ELR (cell line): ENCODE results near the gene SIM1.

Source experiments
- DNase-seq: peaks from one replicate; pipeline ENCODE4 v3.0.0-alpha.2; 2015; ENCODE audit warnings: low read depth

The SIM1 gene

DNA sequence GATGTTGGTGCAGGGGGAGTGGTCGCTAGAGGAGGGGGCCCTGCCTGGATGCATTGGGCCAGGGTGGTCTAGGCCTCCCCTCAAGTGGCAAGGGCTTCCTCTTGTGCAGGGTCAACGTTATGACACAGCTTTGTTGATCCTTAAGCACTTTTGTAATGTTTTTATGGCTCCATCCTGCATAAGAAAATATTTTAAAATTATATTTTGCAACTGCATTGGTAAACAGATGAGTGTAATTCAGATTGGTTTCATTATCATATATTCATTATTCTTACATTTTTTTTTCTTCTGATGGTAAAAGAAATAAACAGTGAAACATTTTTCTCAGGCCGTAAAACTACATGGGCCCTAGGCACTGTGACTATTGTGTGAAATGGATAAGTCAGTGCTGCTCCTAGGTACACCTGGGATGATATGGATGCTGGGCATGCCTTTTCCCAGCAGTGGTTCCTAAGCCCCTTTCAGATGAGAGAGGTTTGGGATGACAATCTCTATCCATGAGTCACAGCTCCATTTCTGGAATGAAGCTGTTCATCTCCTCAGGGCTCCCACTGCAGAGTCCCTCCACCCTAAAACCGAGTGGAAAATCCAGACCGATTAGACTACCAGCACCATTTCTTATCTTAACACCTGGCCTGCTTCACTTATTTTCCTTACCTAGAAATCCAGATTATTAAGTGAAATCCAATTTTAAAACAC lies 5.8 kb upstream of the SIM1 start:
- DNase-seq = peak; percentile 59

DNA sequence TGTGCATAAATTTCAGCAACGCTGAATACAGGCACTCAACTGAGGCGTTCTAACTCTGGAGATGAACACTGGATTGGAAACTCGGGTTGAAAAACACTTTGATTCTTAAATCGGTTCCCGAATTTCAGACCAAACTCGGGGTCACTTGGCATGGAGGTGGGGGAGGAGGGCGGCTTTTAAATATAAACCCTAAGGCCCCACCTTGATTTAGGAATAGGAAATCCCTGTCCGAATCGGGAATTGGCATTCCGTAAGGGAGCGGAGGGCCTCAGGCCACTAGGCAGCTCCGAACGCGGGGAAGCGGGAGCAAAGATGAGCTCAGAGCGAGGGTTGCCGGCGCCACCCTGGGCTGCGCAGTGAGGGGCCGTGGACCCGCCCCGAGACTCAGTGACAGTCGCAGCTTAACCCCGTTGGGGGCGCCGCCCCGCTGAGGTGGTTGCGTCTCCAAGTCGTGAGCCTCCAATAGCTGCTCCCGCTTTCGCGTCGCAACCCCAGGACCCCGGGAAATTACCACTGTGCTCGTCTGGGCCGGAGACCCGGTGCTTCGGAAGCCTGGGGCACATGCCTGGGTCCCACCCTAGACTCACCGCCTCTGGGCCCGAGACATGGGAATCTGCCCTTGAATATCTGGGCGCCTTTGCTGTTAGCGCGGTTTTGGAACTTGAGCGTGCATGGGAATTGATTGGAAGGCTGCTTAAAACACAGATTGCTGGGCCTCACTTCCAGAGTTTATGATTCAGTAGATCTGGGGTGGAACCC lies 4.6 kb upstream of the SIM1 start:
- DNase-seq = no peak

DNA sequence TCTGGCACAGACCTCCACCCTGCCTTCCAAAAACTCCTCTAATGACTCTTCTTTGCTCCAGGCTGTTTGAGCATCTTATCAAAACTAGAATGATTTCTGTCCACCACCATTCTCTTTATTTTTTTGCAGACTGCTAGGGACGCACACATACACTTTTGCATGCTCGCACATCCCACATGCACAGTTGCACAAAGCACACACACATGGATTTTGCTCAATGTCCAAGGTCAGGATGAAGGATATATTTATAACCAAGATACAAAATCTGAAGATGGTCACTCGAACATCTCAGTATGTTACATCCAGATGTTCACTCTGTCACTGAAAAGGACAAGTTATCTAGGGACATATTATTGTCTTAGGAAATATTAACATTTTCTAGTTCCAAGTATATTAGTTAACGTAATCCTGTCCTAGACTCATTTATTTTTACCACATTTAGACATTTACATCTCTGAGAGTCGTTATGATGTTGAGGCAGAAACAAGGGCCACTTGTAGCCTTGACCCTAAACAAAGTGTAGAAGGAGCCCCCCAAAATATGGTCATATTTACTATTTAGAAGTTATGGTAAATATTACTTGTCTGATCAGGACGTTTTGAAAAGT lies 3.4 kb upstream of the SIM1 start:
- no peak for DNase-seq

DNA sequence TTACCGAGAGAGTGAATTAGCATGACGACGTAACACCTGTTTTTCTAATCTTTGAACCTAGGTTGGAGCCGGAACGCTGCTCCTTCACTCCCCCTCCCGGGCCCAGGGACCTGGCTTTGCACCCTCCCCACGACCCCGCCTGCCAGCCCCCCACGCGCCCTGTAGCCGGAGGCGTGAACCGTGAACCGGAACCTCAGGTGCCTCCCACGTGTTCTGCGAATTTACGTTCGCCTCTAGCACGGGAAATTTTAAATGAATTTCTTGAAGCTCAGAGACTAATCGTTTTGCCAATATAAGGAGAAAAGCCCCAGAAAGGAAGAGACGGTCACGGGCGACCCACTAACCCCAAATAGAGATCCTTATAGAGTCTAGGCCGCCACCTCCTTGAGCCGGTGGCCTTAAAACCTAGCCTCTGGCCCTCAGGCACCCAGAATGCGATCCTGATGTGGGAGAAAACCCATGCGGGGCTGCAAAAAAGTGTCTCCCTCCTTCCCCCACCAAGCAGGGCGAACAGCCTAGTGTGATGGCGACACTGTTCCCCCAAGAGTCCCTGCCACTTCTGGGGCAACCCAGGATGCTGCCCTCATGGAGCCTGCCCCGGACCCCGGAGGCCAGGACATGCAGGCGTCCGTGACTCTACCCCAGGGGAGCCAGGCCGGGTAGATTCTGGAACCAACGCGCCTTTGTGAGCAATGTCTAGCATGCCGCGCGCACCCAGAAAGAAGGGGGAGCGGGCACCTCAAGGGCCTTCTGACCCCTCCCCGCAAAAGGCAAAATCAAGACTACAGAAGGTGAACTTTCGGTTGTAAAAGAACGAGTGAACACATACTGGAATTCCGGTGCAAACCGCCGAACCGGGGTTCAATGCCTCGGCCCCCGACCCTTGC lies 2.7 kb upstream of the SIM1 start:
- DNase-seq = no peak

DNA sequence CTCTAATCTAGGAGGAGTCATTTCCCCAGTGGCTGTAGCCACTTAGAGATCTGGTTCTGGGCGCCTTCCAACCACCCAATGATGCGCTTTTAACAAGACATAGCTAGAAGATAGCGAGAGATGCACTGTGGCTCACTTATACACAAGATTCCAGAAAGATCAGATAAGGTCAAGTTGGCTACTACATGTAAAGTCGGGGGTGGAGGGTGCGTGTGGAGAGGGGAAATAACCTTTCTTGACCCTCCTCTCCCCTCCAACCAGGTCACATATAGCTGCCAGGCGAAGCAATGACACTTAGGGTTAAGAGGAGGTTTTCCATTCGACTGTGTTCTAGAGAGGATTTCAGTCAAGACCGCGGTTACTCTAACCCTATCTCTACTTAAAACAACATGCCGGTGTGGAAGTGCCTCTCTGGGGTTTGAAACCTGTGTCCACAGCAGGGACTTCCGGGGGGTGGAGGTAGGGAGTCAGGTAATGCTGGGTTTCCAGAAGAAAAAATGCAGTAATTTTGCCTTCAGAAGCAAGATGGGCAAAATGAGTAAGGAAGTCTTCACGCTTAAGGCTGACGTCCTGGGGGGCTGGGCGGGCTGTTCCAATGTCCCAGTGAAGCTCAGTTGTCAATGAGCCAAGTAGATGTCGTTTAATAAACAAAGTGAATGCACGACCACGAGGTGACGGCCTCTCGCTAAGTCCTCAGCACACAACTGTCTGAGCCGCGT lies 1.8 kb upstream of the SIM1 start:
- DNase-seq = peak; percentile 60

DNA sequence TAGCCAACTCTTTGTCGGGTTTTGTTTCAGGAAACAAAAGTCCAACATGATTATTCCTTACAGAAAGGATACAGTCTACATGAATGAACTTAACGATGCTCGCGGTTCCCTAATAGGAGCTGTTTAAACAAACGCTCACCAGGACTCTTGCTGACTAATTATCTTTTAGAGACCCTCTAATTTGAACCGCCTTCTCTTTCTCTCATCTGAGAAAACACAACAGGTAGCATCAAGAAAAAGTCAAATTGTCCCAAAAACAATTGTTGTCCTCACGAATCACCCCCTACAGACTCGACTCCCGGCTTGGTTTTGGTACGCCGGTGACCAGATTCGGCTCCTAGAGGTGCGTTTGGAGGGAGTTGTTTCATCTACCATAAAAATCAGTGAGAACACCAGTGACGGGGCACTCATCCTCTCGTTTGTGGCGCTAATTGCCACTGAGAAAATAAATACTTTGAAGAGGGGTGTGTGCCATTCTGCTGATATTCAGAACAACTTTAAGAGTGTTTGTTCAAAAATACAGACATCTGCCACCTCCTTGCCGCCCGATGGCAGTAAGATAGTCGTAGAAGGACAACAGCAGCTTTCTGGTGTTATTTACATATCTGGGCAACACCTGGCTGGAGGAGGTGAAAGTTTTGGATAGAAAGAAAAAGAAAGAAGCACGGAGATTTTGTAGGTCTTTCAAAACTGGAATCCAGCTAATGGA lies 1.1 kb upstream of the SIM1 start:
- peak; percentile 59 for DNase-seq

DNA sequence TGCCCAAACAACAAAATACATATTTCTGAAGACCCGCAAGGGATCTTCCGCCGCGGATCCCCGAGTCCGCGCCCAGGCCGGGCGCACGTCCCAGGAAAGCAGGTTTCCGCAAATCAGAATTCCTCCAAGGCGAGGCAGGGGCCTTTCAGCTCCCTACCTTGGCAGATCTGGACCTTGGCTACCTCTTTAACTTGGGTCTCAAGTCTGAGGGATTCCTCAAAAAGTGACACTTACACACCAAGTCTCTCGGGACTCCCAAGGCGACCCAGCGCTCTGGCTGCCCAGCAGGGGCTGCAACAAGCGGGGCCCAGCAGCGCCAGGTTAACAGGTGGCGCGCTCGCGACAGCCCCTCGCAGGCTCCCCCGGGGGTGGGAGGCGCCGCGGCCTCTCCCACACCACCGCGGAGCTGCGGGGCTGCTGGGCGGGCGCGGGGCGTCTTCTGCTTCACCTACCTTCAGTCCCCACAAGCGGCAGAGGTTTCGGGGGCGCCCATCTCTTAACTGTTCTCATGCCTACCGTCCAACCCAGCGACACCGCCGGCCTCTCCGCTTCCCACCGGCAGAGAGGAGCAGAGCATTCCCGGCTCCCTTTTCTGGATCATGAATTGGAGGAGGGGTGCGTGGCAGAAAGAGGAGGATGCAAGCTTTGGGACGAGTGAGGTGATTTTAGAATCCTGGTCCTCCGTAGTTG lies 414 bp downstream of the SIM1 start:
- DNase-seq = peak; percentile 64

DNA sequence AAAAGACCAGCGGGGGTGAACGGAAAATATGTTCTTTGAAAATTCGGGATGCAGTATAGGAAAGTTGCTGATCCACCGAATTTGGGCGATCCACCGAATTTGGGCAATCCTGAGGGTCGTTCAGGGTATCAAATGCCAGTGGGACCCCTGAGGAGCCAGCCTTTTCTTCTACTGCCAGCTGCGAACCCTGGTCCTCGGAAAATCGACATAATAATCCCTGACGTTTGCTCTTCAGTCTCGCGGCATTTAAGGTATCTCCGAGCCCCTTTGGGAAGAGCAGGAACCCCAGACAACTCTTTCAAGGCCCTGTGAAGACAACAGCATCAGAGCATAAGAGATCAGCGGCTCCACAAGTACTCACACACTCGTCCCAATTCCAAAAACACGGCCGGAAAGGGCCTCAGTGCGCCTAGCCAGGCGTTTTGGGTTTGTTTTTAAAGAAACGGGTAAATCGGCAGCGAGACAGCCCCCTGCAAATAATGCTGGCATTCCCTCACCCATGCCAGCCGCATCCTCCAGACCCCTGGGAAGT lies 1.0 kb downstream of the SIM1 start:
- DNase-seq = peak; percentile 71

DNA sequence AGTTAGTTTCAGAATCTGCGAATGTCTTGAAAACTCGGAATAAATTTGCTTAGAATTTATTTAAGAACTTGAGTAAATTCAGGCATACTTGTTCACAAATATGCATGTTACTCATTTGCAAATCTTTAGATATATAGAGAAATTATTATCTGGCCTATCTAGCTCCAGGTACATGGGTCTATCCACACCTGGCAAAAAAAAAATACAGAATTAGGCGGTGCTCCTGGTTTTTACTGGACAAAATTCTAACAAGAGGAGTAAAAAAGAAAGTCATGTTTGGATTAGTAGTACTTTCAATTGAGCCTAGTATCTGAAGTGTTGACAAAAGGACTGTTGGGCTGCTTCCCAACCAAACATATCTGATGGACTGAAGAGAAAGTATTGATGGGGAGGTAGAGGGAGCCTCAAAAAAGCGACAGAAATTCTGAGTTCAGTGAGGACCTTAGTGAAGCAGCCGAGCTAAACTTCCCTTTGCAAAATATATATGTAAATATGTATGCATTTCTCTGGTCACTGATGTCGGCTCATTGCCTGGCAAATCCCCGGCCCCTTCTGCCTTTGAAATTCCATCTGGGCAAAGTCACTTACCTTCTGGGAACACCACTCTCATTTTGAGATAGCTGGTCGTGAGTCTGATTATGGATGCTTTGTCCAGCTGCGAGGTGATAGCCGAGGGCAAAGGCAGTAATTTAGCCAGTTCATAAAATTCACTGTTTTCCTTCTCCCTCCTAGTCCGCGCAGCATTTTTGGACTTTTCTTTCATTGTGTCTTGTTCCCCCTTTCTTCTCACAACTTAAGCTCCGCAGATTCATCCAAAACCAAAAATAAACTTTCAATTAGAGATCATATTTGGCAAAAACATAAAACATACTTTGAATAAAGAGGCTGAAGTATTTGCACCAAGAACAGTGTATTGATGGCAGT lies 1.8 kb downstream of the SIM1 start:
- peak; percentile 48 for DNase-seq

DNA sequence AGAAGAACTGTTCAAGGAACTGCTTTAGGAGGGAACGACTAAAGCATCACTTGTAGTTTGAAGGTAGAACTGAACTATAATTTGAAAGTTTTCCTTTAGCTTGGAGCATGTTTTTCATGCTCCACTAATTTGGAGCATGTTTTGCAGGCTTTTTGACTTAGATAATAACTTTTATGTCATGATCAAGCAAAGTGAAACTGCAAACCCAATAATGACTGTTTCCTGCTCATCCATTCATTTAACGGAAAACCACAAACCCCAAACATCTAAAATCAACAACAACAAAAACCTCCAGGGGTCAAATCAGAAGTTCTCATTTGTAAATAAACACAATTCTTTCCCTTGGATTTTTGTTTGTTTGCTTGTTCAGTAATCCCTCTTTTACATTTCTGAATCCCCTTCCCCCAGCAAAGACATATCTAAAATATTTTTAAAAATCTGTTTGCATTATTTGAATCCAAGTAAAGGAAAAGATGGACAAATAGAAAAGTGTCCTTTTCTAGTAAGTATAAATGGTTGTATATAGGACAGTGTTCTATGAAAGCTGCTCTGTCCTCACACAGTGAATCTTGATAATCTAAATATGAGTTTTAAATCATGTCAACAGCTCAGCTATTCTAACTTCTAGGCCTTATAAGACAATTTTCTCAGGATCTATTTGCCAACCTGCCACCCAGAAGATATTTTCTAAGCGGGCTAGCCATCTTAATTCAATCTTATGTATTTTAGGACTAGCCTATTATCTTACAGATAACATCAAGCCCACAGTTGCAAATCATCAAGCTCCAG lies 2.6 kb downstream of the SIM1 start:
- DNase-seq = peak; percentile 69

DNA sequence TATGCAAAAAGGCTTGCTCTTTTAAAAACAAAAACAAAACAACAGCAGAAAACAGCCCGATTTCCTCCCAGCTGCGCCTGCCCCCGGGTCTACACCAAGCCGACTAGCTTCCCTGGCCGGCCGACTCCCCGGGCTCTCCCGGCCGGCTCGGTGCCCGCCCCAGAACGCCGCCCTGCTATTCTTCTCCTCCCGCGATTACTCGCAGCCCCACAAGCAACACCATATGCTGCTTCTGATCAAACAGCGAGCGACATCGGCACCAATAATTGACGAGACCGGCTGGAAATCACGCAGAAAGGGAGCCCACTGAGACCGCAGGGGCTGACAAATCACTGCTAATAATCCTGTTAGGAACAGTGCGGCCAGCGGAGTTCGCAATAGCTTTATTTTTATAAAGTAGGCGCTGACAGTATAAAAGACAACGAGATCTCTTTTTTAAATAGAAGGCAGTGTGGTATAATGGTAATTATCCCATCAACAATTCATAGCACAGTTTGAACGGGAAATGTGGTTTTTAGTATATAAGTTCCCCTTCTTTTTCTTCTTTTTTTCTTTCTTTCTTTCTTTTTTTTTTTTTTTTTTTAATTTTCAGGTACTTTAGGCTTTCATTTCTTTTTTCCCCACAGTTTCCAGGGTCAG lies 3.3 kb downstream of the SIM1 start:
- peak; percentile 84 for DNase-seq

DNA sequence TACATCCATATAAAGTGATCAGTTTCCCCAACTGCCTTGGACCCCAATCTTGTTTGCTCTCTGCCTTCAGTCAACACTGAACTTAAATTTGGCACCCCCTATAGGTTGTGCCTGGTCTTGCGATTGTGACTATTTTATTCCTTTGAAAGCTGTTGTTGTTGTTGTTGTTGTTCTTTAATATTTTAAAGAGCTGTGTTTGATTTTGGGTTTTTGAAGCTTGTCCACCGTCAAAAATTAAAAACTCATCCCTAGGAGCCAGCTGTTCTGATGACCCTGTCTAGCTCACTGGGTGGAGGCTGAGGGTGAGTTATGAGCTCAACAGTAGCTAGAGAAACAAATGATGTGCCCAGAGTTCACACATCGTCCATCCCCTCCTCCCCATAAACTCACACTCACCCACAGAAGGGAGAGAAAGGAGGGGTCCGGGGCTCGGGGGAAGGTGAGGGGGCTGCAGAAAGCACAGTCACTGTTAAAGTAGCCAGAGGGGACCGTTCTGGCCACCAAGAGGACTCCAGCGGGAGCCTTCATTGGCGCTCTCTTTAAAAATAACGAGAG lies 4.0 kb downstream of the SIM1 start:
- peak; percentile 79 for DNase-seq

DNA sequence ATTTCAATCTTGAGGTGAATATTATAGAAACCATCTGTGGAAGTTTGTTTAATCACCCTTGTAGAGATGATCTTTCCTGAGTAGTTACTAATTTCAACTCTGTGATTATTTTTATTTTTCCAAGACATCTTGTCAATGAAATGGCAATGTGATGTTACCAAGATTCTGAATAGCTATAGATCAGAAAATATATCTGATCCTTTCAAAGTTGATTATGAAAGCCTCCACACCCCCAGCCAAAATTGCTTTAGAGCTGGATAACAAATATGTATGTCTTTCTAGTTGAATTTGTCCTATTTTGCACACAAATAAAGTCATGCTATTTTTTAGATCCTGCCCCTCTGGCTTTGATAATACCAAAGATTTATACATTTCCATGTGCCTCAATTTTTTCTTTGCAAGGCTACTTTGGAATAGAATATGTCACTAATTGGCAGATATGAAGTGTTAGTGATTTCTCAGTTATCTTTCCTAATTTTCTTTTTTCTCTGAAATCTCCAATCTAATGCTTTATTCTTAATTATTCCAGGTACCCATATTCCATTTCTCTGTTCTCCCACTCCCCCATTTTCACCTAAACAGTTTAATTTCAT lies 5.0 kb downstream of the SIM1 start:
- peak; percentile 18 for DNase-seq

DNA sequence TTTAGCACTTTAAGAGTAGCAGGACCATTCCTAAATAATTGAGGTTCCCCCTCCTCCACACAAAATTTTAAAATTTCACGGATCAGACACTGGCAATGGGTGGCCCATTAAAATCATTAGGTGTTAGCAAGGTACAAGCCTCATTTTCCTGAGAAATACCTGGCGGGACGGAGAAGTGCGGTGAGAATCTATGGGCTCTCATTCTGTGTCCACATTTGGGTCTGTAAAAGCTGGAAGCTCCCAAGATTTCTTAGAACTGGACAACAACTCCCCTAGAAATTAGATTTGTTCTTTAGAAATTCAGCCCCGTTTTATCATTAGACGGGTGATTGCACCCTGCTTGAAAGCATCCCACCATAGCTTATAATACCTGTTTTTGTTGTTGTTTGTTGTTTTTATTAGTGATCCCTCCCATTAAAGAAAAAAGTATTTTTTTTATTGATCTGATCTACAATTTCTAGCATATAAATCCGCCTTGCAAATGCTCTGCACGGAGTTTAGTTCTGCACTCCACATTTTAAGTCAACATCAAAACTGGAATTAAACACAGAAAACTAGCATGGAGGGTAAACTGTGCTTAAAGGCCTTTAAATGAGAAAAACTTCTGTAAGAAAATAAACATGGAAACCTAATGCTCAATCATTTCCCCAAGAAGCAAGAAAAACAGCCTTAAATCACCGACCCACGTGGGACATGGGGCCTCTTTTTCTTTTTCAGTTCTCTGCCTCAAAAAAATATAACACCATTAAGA lies 5.7 kb downstream of the SIM1 start:
- peak; percentile 49 for DNase-seq

DNA sequence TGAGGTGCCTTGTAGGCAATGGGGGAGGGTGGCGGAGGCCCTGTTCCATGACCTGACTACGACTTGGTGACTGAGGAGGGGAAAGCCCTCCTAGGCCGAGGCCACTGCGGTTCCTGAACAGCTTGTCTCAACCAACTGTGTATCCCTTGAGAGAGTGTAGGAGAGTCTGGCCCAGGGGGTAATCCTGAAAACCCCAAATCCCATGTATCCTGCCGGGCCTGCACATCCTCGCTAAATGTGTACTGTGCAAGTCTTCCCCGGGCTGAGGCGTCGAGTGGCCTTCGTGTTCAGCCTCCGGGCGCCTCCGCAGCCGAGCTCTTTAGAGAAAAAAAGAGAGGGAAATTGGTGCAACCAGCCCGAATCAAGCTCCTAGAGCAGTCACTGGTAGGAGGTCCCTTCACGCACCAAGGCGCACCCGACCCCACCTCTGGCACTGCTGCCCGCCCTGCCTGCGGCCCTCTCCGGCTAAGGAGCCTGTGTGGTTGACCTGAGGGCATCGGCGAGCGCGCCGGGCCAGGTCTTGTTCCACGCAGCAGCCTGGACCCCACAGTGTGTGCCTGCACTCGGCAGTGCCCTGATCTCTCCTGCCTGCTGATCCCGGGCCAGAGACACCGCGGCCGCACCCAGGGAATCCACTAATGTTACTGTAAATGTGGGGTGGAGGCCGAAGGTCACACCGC lies 7.3 kb downstream of the SIM1 start:
- peak; percentile 69 for DNase-seq

DNA sequence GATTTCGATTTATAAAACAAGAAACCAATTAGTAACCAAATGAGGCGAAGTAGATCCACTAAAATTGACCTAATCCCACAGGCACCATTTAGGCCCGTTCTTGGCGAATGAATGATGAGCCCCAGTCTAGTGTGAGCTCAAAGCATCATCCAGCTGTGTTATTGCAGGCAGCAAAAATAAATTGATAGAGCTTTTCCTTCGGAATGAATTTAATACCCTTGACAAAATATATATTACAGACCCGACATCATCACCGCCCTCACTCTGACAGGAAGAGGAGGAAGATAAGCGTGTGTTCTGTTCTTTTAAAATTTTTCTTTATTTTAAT lies 7.8 kb downstream of the SIM1 start:
- peak; percentile 53 for DNase-seq
